HG02588 (cell line): Measurements from ENCODE around the gene APOH.

Experiments
- ATAC-seq: cut with Tn5 transposase; IDR thresholded peaks from one replicate; pipeline ENCODE4 v1.9.1; 2021; ENCODE audit warnings: mild to moderate bottlenecking, moderate library complexity; ENCODE audit not compliant: unreplicated experiment

Gene APOH

GRCh38 chr17:66235377-66235994, 6.3 kb upstream of the APOH start:
- no peak for ATAC-seq

GRCh38 chr17:66234611-66235010, 5.4 kb upstream of the APOH start:
- ATAC-seq = no peak

- no peak for ATAC-seq
Measured at GRCh38 chr17:66233023-66233753, 4.0 kb upstream of the APOH start.

- ATAC-seq = no peak
Measured at GRCh38 chr17:66230922-66231591, 1.8 kb upstream of the APOH start.

GRCh38 chr17:66229783-66230538, 746 bp upstream of the APOH start:
- ATAC-seq = no peak

- no peak for ATAC-seq
Measured at GRCh38 chr17:66227212-66228045, 1.8 kb downstream of the APOH start.

- no peak for ATAC-seq
Measured at GRCh38 chr17:66222798-66223350, 6.3 kb downstream of the APOH start.

- no peak for ATAC-seq
Measured at GRCh38 chr17:66221755-66222530, 7.3 kb downstream of the APOH start.

- no peak for ATAC-seq
Measured at GRCh38 chr17:66221343-66221742, 7.9 kb downstream of the APOH start.

- ATAC-seq = no peak
Measured at GRCh38 chr17:66220079-66220835, 9.0 kb downstream of the APOH start.

GRCh38 chr17:66215529-66215911, 13.7 kb downstream of the APOH start:
- no peak for ATAC-seq

GRCh38 chr17:66214884-66215528, 14.2 kb downstream of the APOH start:
- ATAC-seq = no peak

- no peak for ATAC-seq
Measured at GRCh38 chr17:66211047-66211810, 18.0 kb downstream of the APOH start.

GRCh38 chr17:66210208-66210574, 19.0 kb downstream of the APOH start:
- no peak for ATAC-seq

GRCh38 chr17:66207936-66208335, 21.3 kb downstream of the APOH start:
- no peak for ATAC-seq

- ATAC-seq = no peak
Measured at GRCh38 chr17:66203274-66204015, 25.8 kb downstream of the APOH start.

- no peak for ATAC-seq
Measured at GRCh38 chr17:66200685-66201092, 28.5 kb downstream of the APOH start.
